Measurements from ENCODE around the gene IER3. TPM values are rescaled to one million over a fixed set of nuclear protein-coding genes. Genes with fewer than 3 reads are reported as not detected.

The IER3 gene
- total and polyA plus RNA-seq, 2 of the 13 experiments (the other 11 are each of a cell fraction or from before 2014, with no cell fraction given) = 51.1 to 131 TPM

- TF ChIP-seq ZBED4 (CRISPR knock-in tag; IDR thresholded peaks at IDR 0.05; ENCODE audit: borderline replicate concordance) (peak; percentile 87), AGO2 (optimal IDR thresholded peaks at IDR 0.05; ENCODE audit: low read depth, low read length) (no peak), CSRNP2 (CRISPR knock-in tag; conservative IDR thresholded peaks at IDR 0.05; ENCODE audit: low read depth) (no peak; the same call in 1 of the 2 replicates), HNF1A (IDR thresholded peaks at IDR 0.05; ENCODE audit: low read depth) (peak; percentile 66), HNF1A (CRISPR knock-in tag; IDR thresholded peaks at IDR 0.05; ENCODE audit: borderline replicate concordance) (peak; percentile 91; the same call in 1 of the 2 replicates), PHB2 (IDR thresholded peaks at IDR 0.05; ENCODE audit: partially characterized antibody) (no peak), FOXP4 (CRISPR knock-in tag; IDR thresholded peaks at IDR 0.05) (peak; percentile 81), ZNF577 (CRISPR knock-in tag; IDR thresholded peaks at IDR 0.05; ENCODE audit: borderline replicate concordance, low read depth) (0 out of 2 replicates have a peak, but pooled peaks have one; percentile 8), ZNF281 (CRISPR knock-in tag; IDR thresholded peaks at IDR 0.05; ENCODE audit: borderline replicate concordance) (peak; percentile 53; the same call in 1 of the 2 replicates), SNAPC5 (CRISPR knock-in tag; IDR thresholded peaks at IDR 0.05; ENCODE audit: borderline replicate concordance) (peak; percentile 97), ZFP37 (CRISPR knock-in tag; IDR thresholded peaks at IDR 0.05; ENCODE audit: borderline replicate concordance) (no peak; the same call in 1 of the 2 replicates)
Measured at GRCh38 chr6:30717129-30717844, 27.1 kb downstream of the IER3 start, which contains the start of gene MDC1 (continued).
